ENCODE results near the gene ZEB2.

DNA sequence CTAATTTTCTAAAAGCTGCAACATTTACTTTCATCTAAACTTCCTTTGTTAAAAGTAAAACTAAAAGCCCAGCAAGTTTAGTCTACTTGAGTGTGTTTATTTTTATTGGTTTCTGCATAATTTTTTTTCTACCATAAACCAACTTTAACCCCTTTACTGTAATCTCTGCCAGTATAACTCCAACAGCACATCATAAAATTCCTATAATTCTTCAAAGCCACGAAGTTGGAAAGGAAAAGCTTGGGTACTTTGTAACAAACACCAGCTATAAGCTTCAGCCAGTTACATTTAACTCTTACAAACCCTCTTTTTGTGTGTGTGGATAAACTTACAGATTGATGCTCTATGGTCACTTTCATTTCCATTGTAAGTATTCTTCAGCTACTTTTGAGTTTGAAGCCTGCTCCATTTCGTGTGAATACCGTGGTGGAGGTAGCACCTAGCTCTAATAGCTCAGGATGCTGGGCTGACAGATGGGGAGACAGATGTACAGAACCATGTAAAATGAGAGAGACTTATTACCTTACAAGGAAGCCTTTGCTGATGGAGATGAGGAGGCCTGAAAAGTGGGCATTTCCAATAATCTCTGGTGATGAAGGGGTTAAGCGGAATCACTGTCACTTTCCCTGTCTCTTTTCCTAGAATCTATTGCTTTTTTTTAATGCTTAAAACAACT lies 42.5 kb downstream of the ZEB2 start:
- no peak for TF ChIP-seq SUZ12 (IDR thresholded peaks at IDR 0.05)
- no peak for TF ChIP-seq TARDBP (IDR thresholded peaks at IDR 0.05)
- TF ChIP-seq LEF1 (IDR thresholded peaks at IDR 0.05; ENCODE audit: borderline replicate concordance): no peak
- TF ChIP-seq FOXA1 (IDR thresholded peaks at IDR 0.05): no peak
- TF ChIP-seq, protein P1, sequence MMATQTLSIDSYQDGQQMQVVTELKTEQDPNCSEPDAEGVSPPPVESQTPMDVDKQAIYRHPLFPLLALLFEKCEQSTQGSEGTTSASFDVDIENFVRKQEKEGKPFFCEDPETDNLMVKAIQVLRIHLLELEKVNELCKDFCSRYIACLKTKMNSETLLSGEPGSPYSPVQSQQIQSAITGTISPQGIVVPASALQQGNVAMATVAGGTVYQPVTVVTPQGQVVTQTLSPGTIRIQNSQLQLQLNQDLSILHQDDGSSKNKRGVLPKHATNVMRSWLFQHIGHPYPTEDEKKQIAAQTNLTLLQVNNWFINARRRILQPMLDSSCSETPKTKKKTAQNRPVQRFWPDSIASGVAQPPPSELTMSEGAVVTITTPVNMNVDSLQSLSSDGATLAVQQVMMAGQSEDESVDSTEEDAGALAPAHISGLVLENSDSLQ (IDR thresholded peaks at IDR 0.05): no peak
- no peak for TF ChIP-seq SP1 (IDR thresholded peaks at IDR 0.05)
- no peak for TF ChIP-seq NFRKB (IDR thresholded peaks at IDR 0.05)
- TF ChIP-seq CTBP1 (IDR thresholded peaks at IDR 0.05; ENCODE audit: borderline replicate concordance): no peak
- TF ChIP-seq L3MBTL2 (conservative IDR thresholded peaks at IDR 0.05): no peak

Measured in HEK293T (cell line).